GM08714 (cell line): ENCODE results near the gene CTH.
"Not testable (repeated sequence)": the region's sequence is repeated elsewhere in the genome, so short reads cannot be mapped to it uniquely, and the experiment has no call there.

Experiments used
- H3K4me3 ChIP-seq: fragments of 200-500 bp; sonication (Bioruptor generic); 2 replicates; pipeline ENCODE4 v1.5.1; 2014; ENCODE audit warnings: mild to moderate bottlenecking, low read length, inconsistent platforms
- ZNF274 ChIP-seq: IDR thresholded peaks from 2 replicates; pipeline ENCODE4 v1.6.1; 2012; ENCODE audit warnings: mild to moderate bottlenecking, low read depth, low read length

The CTH gene

GRCh38 chr1:70458131-70458530, 47.1 kb downstream of the CTH start:
- no peak overlapping the region for H3K4me3 ChIP-seq
- no peak for TF ChIP-seq ZNF274

- H3K4me3 ChIP-seq = no peak overlapping the region
- TF ChIP-seq ZNF274 = no peak
These were observed 48.6 kb downstream of the CTH start for GRCh38 chr1:70459496-70460225.

- not testable (repeated sequence) for H3K4me3 ChIP-seq
These were observed 50.0 kb downstream of the CTH start for GRCh38 chr1:70460740-70461713.

- no peak for TF ChIP-seq ZNF274
- H3K4me3 ChIP-seq = no peak overlapping the region
These were observed 51.5 kb downstream of the CTH start for GRCh38 chr1:70462611-70463010.

- H3K4me3 ChIP-seq = no peak overlapping the region
- no peak for TF ChIP-seq ZNF274
These were observed 54.8 kb downstream of the CTH start for GRCh38 chr1:70465911-70466310.

- no peak overlapping the region for H3K4me3 ChIP-seq
- no peak for TF ChIP-seq ZNF274
These were observed 56.5 kb downstream of the CTH start for GRCh38 chr1:70467531-70467930.

DNA sequence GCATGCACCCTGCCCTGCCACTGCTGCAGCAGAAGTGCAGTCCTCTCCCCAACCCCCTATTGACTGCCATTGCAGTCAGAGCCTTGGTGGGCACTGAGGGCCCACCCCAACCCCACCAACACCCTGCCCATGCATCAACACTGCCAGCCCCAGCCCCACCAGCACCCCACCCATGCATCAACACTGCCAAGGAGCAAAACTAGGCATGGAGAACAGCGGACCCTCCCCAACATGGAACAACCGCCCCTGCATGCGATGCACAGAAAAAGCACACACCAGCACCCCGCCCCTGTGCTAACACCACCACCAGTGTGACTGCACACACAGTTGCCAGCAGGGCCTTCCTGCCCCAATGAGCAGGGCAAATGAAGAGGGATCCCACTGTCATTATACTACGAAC, 57.1 kb downstream of the CTH start:
- H3K4me3 ChIP-seq = no peak overlapping the region
- TF ChIP-seq ZNF274 = no peak

GRCh38 chr1:70469184-70469583, 58.1 kb downstream of the CTH start:
- not testable (repeated sequence) for H3K4me3 ChIP-seq

GRCh38 chr1:70475023-70475422, 64.0 kb downstream of the CTH start:
- TF ChIP-seq ZNF274 = no peak
- H3K4me3 ChIP-seq = no peak overlapping the region

GRCh38 chr1:70477090-70477489, 66.0 kb downstream of the CTH start:
- TF ChIP-seq ZNF274 = no peak
- no peak overlapping the region for H3K4me3 ChIP-seq

GRCh38 chr1:70477905-70478304, 66.8 kb downstream of the CTH start:
- H3K4me3 ChIP-seq = not testable (repeated sequence)

DNA sequence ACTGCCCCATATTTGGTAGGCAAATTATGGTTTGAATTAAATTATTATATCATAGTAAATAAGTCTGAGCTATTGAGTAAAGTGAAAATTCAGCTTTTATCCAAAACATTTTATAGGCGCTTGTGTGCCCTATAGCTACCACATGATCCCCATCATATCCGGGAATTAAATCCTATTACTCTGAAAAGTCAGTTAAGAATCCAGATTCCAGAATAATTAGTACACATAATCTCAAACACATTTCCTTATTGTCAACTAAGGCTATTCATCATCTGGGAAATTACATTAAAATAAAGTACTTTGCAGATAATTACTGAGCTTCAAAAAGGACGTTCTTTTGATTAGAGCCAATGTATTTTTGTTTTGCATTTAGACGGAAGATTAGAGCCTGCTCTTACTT, 72.3 kb downstream of the CTH start:
- no peak overlapping the region for H3K4me3 ChIP-seq
- TF ChIP-seq ZNF274 = no peak

DNA sequence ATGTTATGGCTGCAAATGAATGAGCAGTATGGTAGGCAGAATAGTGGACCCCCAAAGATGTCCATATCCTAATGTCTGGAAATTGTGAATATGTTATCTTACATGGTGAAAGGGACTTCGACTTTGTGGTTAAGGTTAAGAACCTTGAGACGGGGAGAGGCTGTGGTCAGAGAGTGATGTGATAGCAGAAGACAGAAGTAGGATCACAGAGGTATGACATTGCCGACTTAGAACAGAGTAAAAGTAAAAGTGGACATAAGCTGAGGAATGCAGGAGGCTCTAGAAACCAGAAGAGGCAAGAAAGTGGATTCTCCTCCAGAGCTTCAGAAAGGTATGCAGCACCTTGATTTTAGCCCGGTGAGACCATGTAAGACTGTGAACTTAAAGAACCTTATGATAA, 74.6 kb downstream of the CTH start:
- no peak overlapping the region for H3K4me3 ChIP-seq
- TF ChIP-seq ZNF274 = no peak

GRCh38 chr1:70486676-70487458, 75.8 kb downstream of the CTH start:
- no peak for TF ChIP-seq ZNF274
- H3K4me3 ChIP-seq = no peak overlapping the region

DNA sequence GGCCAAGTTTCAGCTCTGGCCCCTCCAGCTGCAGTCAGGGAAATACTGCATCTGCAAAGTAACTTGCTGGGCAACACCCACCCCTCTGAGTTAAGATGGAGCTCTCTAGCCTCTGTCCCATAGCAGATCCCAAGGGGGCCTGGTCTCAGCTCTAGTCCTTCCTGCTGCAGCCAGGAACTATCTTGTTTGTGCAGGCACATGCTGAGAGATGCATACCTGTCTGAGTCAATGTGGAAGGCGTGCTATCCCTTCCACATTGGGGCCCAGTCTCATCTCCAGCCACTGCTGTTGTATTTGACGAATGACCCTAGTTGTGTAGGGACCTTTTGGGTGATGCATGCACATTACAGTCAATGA, 76.4 kb downstream of the CTH start:
- no peak overlapping the region for H3K4me3 ChIP-seq
- TF ChIP-seq ZNF274 = no peak
